Renal cortex interstitium (tissue), 11 donors: ENCODE data around the gene LMF1. TPM values are rescaled to one million over a fixed set of nuclear protein-coding genes. Genes with fewer than 3 reads are reported as not detected.

Experiments
- DNase-seq, 11 donors: peaks; one replicate each; pipeline ENCODE4 v3.0.0-alpha.2; 2013; ENCODE audit warnings: low read depth in 9 of 11, low spot score in 4 of 11; ENCODE audit errors: extremely low read depth in 1 of 11
- polyA plus RNA-seq, 3 donors: library from polyadenylated mRNA; unstranded; fragments of 120-200 nt; gene quantifications; one replicate each; pipeline ENCODE4 v1.2.1, GENCODE V29; 2013; ENCODE audit not compliant: insufficient read length in 3 of 3

Gene LMF1
- polyA plus RNA-seq, 3 donors = 14.3 to 23.0 (median 18.4) TPM

GRCh38 chr16:1007284-1007850 is 36.6 kb upstream of the LMF1 start:
- DNase-seq = no peak

GRCh38 chr16:1006781-1007180 is 36.0 kb upstream of the LMF1 start:
- DNase-seq = no peak

GRCh38 chr16:1005286-1005685 is 34.5 kb upstream of the LMF1 start:
- DNase-seq = no peak

GRCh38 chr16:1003391-1004347 is 32.9 kb upstream of the LMF1 start:
- no peak for DNase-seq

- DNase-seq = no peak
These were observed 31.8 kb upstream of the LMF1 start for GRCh38 chr16:1002399-1003166.

- DNase-seq = no peak
These were observed 30.3 kb upstream of the LMF1 start for GRCh38 chr16:1001096-1001495.

- no peak for DNase-seq
These were observed 29.8 kb upstream of the LMF1 start for GRCh38 chr16:1000608-1001007.

GRCh38 chr16:999677-1000076 is 28.9 kb upstream of the LMF1 start:
- no peak for DNase-seq

- DNase-seq = no peak
These were observed 27.8 kb upstream of the LMF1 start for GRCh38 chr16:998615-999014.

- DNase-seq = no peak
These were observed 27.4 kb upstream of the LMF1 start for GRCh38 chr16:998211-998610.

GRCh38 chr16:997440-998051 is 26.8 kb upstream of the LMF1 start:
- DNase-seq = peak in 5 of 11 donors; percentile 49 to 76 (median 65)

GRCh38 chr16:996681-997080 is 25.9 kb upstream of the LMF1 start:
- DNase-seq = no peak

GRCh38 chr16:995783-996182 is 25.0 kb upstream of the LMF1 start:
- no peak for DNase-seq

GRCh38 chr16:995087-995486 is 24.3 kb upstream of the LMF1 start:
- DNase-seq = no peak

GRCh38 chr16:993731-994130 is 22.9 kb upstream of the LMF1 start:
- no peak for DNase-seq

GRCh38 chr16:991773-992172 is 21.0 kb upstream of the LMF1 start:
- no peak for DNase-seq

GRCh38 chr16:991345-991744 is 20.6 kb upstream of the LMF1 start:
- DNase-seq = no peak

- no peak for DNase-seq
These were observed 19.9 kb upstream of the LMF1 start for GRCh38 chr16:990516-991291.

GRCh38 chr16:989354-989814 is 18.6 kb upstream of the LMF1 start:
- DNase-seq = no peak
